Psoas muscle (tissue), 8 donors: ENCODE results near the gene C1QTNF3. TPM values are rescaled to one million over a fixed set of nuclear protein-coding genes. Genes with fewer than 3 reads are reported as not detected.

Source experiments
- ATAC-seq, 4 donors: fragments of 200-7000 bp; cut with Tn5 transposase; one replicate each; pipeline ENCODE4 v1.9.1; 2020; ENCODE audit warnings: moderate library complexity in 3 of 4, mild to moderate bottlenecking in 2 of 4
- DNase-seq, 2 donors: peaks; one replicate each; pipeline ENCODE4 v3.0.0-alpha.2; 2020
- H3K27ac ChIP-seq: fragments of 200-600 bp; one replicate; pipeline ENCODE4 v1.8.0; 2022
- H3K27me3 ChIP-seq, 3 donors: fragments of 200-600 bp in 1 of 3; one replicate each; pipeline versions ENCODE4 v1.6.1 to v1.8.0; 2013 to 2022; ENCODE audit warnings: low read length in 2 of 3, mild to moderate bottlenecking in 2 of 3, moderate library complexity in 1 of 3; ENCODE audit not compliant: insufficient read depth in 3 of 3
- H3K36me3 ChIP-seq, 2 donors: fragments of 200-600 bp in 1 of 2; one replicate each; pipeline versions ENCODE4 v1.6.1 to v1.8.0; 2013 to 2022; ENCODE audit warnings: low read depth in 1 of 2, mild to moderate bottlenecking in 1 of 2, moderate library complexity in 1 of 2; ENCODE audit not compliant: insufficient read depth in 1 of 2
- H3K4me1 ChIP-seq: fragments of 200-600 bp; one replicate; pipeline ENCODE4 v1.8.0; 2022
- H3K4me3 ChIP-seq: fragments of 200-600 bp; one replicate; pipeline ENCODE4 v1.8.0; 2022; ENCODE audit warnings: mild to moderate bottlenecking
- H3K9me3 ChIP-seq: fragments of 200-600 bp; one replicate; pipeline ENCODE4 v1.8.0; 2022
- WGBS, 3 donors: extraction: QIAGEN DNeasy Blood & Tissue Kit; methylation state at CpG; one replicate each; pipeline versions ENCODE4 v1.1.6 to v1.1.7; 2013; 5-methylcytosine and 5-hydroxymethylcytosine counted together
- intact Hi-C, 2 donors: fragments of 100-400 bp; cut with DNase I; formaldehyde crosslinking; loops; one replicate each; pipeline versions ENCODE4 v1.11.0 to v1.14.2; 2022
- polyA plus RNA-seq, 3 donors: library from polyadenylated mRNA; stranded (reverse); fragments of 200-250 nt; gene quantifications; one replicate each; pipeline ENCODE4 v1.2.3, GENCODE V29; 2013
- total RNA-seq, 4 donors: library from RNA; stranded (reverse); fragmentation: NEBNext Ultra II Directional in 2 of 4; extraction: Animal tissue kit (Norgen Biotek cat#: 25700) in 2 of 4; gene quantifications; one replicate each; pipeline versions ENCODE4 v1.2.1 to v1.2.4, GENCODE V29; 2021 to 2023
- TF ChIP-seq, protein P1 (sequence below): fragments of 200-600 bp; IDR thresholded peaks from one replicate; pipeline ENCODE4 v1.8.0; 2022; ENCODE audit warnings: antibody characterized with exemption
- donor health status: healthy with polysubstance abuse.
- donor health status: DM: no; HTN: no; CAD: no; lungs with moderate emphysema.
- donor health status: Bipolar disorder and iron deficiency.
- donor health status: healthy.
- donor health status: DM: yes; HTN: yes; CAD: no.
- donor health status: DM: no; HTN: no; CAD: no.
- donor health status: DM: no; HTN: no; CAD: no.
- donor health status: DM: yes; HTN: yes; CAD: no.

The C1QTNF3 gene
- total and polyA plus RNA-seq, 7 donors = 0.31 to 5.9 (median 0.55) TPM; not detected in 1

DNA sequence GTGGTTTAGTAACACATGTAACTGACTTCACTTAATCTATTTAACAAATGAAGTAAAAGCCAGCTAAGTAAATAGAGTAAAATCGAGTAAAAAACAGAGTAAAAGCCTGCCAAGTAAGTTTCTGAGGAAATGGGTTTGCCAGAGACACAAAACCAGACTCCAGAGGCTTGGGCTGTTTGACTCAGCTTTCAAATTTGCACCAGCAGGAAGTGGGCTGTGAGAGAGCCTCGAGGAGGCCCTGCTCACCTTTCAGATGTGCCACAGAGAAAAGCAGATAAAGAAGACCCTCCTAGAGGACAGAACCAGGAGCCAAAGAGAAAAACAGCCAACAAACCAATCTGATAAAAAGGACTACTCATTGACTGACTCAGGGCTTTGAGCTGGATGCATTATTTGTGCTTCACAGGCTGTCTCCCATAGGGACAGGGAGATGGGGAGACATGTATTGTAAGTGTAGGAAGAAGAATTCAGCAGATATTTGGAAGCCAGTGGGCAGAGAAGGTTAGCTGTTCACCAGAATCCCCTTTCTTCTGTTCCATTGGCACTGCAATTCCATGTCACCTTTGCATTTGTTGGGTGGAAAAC is 20.8 kb downstream of the C1QTNF3 start:
- H3K27me3 ChIP-seq = no peaks in the 10 kb centered on the region
- H3K9me3 ChIP-seq = no peaks in the 10 kb centered on the region
- ATAC-seq (no peak), DNase-seq (no peak)
- H3K4me1 ChIP-seq = no peaks in the 10 kb centered on the region
- intact Hi-C loops = no loop called here
- WGBS, 3 donors = 17 to 31% (median 28%) methylated on average over 2 of the region's 2 CpGs
- TF ChIP-seq, protein P1, sequence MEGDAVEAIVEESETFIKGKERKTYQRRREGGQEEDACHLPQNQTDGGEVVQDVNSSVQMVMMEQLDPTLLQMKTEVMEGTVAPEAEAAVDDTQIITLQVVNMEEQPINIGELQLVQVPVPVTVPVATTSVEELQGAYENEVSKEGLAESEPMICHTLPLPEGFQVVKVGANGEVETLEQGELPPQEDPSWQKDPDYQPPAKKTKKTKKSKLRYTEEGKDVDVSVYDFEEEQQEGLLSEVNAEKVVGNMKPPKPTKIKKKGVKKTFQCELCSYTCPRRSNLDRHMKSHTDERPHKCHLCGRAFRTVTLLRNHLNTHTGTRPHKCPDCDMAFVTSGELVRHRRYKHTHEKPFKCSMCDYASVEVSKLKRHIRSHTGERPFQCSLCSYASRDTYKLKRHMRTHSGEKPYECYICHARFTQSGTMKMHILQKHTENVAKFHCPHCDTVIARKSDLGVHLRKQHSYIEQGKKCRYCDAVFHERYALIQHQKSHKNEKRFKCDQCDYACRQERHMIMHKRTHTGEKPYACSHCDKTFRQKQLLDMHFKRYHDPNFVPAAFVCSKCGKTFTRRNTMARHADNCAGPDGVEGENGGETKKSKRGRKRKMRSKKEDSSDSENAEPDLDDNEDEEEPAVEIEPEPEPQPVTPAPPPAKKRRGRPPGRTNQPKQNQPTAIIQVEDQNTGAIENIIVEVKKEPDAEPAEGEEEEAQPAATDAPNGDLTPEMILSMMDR = no peak
- H3K27ac ChIP-seq = no peak overlapping the region
- H3K36me3 ChIP-seq = peaks cover 0 to 16% of the 10 kb centered on the region in 2 donors
- no peak overlapping the region for H3K4me3 ChIP-seq

DNA sequence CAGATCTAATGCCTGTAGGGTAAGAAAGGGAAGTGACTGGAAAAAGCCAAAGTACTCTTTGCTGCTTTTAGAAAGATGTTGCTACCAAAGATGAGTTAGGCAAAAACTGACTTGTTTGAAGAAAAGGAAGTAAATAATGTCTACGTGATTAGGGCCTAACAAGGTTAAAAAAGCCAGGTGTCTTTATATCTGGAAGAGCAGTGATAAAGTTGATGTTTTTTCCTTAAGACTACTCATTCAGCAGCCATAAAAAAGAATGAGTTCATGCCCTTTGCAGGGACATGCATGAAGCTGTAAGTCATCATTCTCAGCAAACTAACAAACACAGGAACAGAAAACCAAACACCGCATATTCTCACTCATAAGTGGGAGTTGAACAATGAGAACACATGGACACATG is 21.7 kb downstream of the C1QTNF3 start:
- H3K4me1 ChIP-seq = no peaks in the 10 kb centered on the region
- H3K9me3 ChIP-seq = no peaks in the 10 kb centered on the region
- no peak for DNase-seq
- H3K27me3 ChIP-seq = no peaks in the 10 kb centered on the region
- H3K36me3 ChIP-seq = peaks cover 0 to 16% of the 10 kb centered on the region in 2 donors
- intact Hi-C loops = no loop called here
- TF ChIP-seq, protein P1 = no peak
- no peak overlapping the region for H3K4me3 ChIP-seq
- no peak for ATAC-seq
- no peak overlapping the region for H3K27ac ChIP-seq
- WGBS, 3 donors = 75 to 81% (median 77%) methylated on average over 2 of the region's 2 CpGs

DNA sequence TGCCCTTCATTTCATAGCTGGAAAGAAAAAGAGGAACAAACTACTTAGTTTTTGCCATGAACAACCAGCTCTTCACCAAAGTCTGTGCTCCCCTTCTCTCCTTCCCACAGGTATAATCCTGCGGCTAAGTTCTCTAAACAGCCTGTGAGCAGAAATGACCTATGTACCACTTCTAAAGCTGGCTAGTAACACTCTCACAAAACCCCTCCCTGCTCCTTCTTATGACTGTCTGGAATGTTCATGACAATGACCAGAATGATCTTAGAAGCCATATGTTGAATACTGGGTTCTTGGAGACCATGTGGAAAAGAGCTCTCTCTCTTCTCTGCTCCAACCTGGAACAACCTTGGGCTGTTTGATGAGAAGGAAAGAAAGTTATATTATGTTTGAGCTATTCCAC is 22.3 kb downstream of the C1QTNF3 start:
- H3K9me3 ChIP-seq = no peaks in the 10 kb centered on the region
- peaks cover 0 to 16% of the 10 kb centered on the region in 2 donors for H3K36me3 ChIP-seq
- intact Hi-C loops = no loop called here
- DNase-seq = no peak
- no peak overlapping the region for H3K4me3 ChIP-seq
- H3K4me1 ChIP-seq = no peaks in the 10 kb centered on the region
- H3K27ac ChIP-seq = no peak overlapping the region
- TF ChIP-seq, protein P1 = no peak
- WGBS, 3 donors = 89 to 100% (median 98%) methylated on average over 1 of the region's 1 CpG
- ATAC-seq = no peak
- H3K27me3 ChIP-seq = no peaks in the 10 kb centered on the region

DNA sequence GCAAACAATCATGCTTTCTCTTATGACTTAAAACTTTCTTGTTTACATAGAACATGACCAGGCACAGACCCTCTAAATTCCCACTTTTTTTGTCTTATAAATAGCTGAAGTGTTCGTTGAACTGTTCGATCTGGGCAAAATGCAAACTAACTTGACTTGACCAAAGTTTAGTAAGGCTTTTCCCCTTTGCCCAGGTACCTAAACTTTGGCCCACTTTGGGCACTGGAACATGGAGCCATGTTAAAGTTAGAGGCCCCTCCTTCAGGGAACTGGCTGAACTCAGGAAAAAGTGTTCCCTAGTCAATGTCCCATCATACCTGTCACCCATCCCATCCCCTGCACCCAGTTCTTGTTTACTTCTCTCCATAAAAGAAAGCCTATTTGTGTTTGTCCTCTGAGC is 25.8 kb downstream of the C1QTNF3 start:
- WGBS, 3 donors = 93 to 95% (median 93%) methylated on average over 2 of the region's 2 CpGs
- intact Hi-C loops = no loop called here

More for the DNA sequence above, 25.8 kb downstream of the C1QTNF3 start:
- Histone ChIP-seq H3K27ac (no peak overlapping the region), H3K27me3 (no peaks in the 10 kb centered on the region), H3K36me3 (peaks cover 0 to 16% of the 10 kb centered on the region in 2 donors), H3K4me3 (no peak overlapping the region), H3K9me3 (no peaks in the 10 kb centered on the region), H3K4me1 (no peaks in the 10 kb centered on the region)
- no peak for DNase-seq
- TF ChIP-seq, protein P1 = no peak
- no peak for ATAC-seq
